ENCODE results near the gene KRTAP17-1.

KRTAP17-1 gene

GRCh38 chr17:41345992-41346391, 30.5 kb upstream of the KRTAP17-1 start:
- Histone ChIP-seq H3K27ac (ENCODE audit: low read depth, low read length) (no peak overlapping the region), H3K4me3 (ENCODE audit: low read depth in 1 of 2, low read length in 2 of 2) (no peak overlapping the region), H3K9me3 (ENCODE audit: control insufficient read depth in 1 of 2, low read length in 2 of 2) (no peaks in the 10 kb centered on the region), H3K9ac (ENCODE audit: low read depth in 1 of 2, low read length in 2 of 2) (no peak overlapping the region), H3K36me3 (ENCODE audit: control insufficient read depth in 1 of 2, insufficient read depth in 2 of 2, low read length in 2 of 2) (no peaks in the 10 kb centered on the region), H3K27me3 (ENCODE audit: control insufficient read depth in 1 of 2, insufficient read depth in 2 of 2, low read length in 2 of 2) (no peaks in the 10 kb centered on the region), H3K4me1 (ENCODE audit: control insufficient read depth in 1 of 2, insufficient read depth in 2 of 2, low read length in 2 of 2) (no peaks in the 10 kb centered on the region)

- H3K4me1 ChIP-seq (ENCODE audit: control insufficient read depth in 1 of 2, insufficient read depth in 2 of 2, low read length in 2 of 2), result peaks cover 7 to 14% of the 10 kb centered on the region in 2 donors
- H3K27ac ChIP-seq (ENCODE audit: low read depth, low read length), result no peak overlapping the region
- H3K9me3 ChIP-seq (ENCODE audit: control insufficient read depth in 1 of 2, low read length in 2 of 2), result no peaks in the 10 kb centered on the region
- no peaks in the 10 kb centered on the region for H3K27me3 ChIP-seq (ENCODE audit: control insufficient read depth in 1 of 2, insufficient read depth in 2 of 2, low read length in 2 of 2)
- H3K4me3 ChIP-seq (ENCODE audit: low read depth in 1 of 2, low read length in 2 of 2), result no peak overlapping the region
- H3K9ac ChIP-seq (ENCODE audit: low read depth in 1 of 2, low read length in 2 of 2), result no peak overlapping the region
- no peaks in the 10 kb centered on the region for H3K36me3 ChIP-seq (ENCODE audit: control insufficient read depth in 1 of 2, insufficient read depth in 2 of 2, low read length in 2 of 2)
These were observed 27.5 kb upstream of the KRTAP17-1 start for GRCh38 chr17:41343029-41343428.

- Histone ChIP-seq H3K36me3 (ENCODE audit: control insufficient read depth in 1 of 2, insufficient read depth in 2 of 2, low read length in 2 of 2) (no peaks in the 10 kb centered on the region), H3K4me1 (ENCODE audit: control insufficient read depth in 1 of 2, insufficient read depth in 2 of 2, low read length in 2 of 2) (peaks cover 7 to 14% of the 10 kb centered on the region in 2 donors), H3K27ac (ENCODE audit: low read depth, low read length) (no peak overlapping the region), H3K9ac (ENCODE audit: low read depth in 1 of 2, low read length in 2 of 2) (no peak overlapping the region), H3K9me3 (ENCODE audit: control insufficient read depth in 1 of 2, low read length in 2 of 2) (no peaks in the 10 kb centered on the region), H3K4me3 (ENCODE audit: low read depth in 1 of 2, low read length in 2 of 2) (no peak overlapping the region), H3K27me3 (ENCODE audit: control insufficient read depth in 1 of 2, insufficient read depth in 2 of 2, low read length in 2 of 2) (peaks cover 0 to 4% of the 10 kb centered on the region in 2 donors)
These were observed 25.7 kb upstream of the KRTAP17-1 start for GRCh38 chr17:41340934-41341861.

DNA sequence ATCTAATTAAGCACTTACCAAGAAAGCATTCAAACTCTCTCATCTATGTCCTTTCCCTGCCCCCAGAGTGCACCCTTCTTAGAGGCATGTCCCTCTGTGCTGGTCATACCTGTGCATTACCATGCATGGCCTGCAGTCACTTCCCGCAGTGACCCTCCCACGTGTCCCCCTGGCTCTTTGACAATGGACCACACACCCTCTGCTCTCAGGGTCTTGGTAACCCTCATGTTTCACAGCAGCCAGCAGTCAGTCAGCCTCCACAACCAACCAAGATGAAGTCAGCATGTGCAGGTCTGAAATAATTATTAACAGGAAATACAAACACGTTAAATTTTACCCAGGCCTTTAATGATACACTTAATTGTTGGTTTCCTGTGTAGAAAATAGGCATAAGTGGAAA, 25.0 kb upstream of the KRTAP17-1 start:
- H3K36me3 ChIP-seq (ENCODE audit: control insufficient read depth in 1 of 2, insufficient read depth in 2 of 2, low read length in 2 of 2), result no peaks in the 10 kb centered on the region
- H3K27me3 ChIP-seq (ENCODE audit: control insufficient read depth in 1 of 2, insufficient read depth in 2 of 2, low read length in 2 of 2), result peaks cover 0 to 7% of the 10 kb centered on the region in 2 donors
- H3K9ac ChIP-seq (ENCODE audit: low read depth in 1 of 2, low read length in 2 of 2), result no peak overlapping the region
- peaks cover 7 to 14% of the 10 kb centered on the region in 2 donors for H3K4me1 ChIP-seq (ENCODE audit: control insufficient read depth in 1 of 2, insufficient read depth in 2 of 2, low read length in 2 of 2)
- H3K27ac ChIP-seq (ENCODE audit: low read depth, low read length), result no peak overlapping the region
- no peak overlapping the region for H3K4me3 ChIP-seq (ENCODE audit: low read depth in 1 of 2, low read length in 2 of 2)
- H3K9me3 ChIP-seq (ENCODE audit: control insufficient read depth in 1 of 2, low read length in 2 of 2), result no peaks in the 10 kb centered on the region

DNA sequence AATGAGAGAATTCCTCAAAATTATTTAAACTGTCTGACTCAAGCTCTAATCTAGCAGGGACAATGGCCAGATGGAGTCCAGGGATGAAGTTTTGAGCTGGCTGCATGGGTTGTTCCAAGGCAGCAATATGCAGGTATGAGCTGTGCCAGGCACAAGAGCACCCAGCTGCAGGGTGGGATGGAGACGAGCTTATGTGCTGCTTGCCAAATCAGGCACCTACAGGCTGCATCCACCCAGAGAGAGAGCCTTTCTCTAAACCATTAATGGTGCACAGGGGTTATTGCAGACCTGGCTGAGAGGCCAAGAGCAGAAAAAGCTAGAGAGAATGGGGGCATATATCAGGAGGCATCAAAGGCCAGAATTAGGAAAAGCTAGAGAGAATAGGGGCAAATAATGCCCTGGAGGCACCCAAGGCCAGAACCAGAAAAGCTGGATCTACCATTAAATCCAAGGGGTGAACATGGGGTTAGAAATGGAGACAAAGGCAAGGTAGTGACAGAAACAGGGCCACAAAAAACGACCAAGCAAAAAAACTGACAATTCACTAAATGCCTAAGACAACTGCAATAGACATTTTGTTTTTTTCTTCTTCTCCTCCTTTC, 24.2 kb upstream of the KRTAP17-1 start:
- H3K9me3 ChIP-seq (ENCODE audit: control insufficient read depth in 1 of 2, low read length in 2 of 2), result no peaks in the 10 kb centered on the region
- no peaks in the 10 kb centered on the region for H3K36me3 ChIP-seq (ENCODE audit: control insufficient read depth in 1 of 2, insufficient read depth in 2 of 2, low read length in 2 of 2)
- no peak overlapping the region for H3K9ac ChIP-seq (ENCODE audit: low read depth in 1 of 2, low read length in 2 of 2)
- H3K4me1 ChIP-seq (ENCODE audit: control insufficient read depth in 1 of 2, insufficient read depth in 2 of 2, low read length in 2 of 2), result peaks cover 7 to 14% of the 10 kb centered on the region in 2 donors
- no peak overlapping the region for H3K27ac ChIP-seq (ENCODE audit: low read depth, low read length)
- H3K4me3 ChIP-seq (ENCODE audit: low read depth in 1 of 2, low read length in 2 of 2), result no peak overlapping the region
- peaks cover 0 to 7% of the 10 kb centered on the region in 2 donors for H3K27me3 ChIP-seq (ENCODE audit: control insufficient read depth in 1 of 2, insufficient read depth in 2 of 2, low read length in 2 of 2)

DNA sequence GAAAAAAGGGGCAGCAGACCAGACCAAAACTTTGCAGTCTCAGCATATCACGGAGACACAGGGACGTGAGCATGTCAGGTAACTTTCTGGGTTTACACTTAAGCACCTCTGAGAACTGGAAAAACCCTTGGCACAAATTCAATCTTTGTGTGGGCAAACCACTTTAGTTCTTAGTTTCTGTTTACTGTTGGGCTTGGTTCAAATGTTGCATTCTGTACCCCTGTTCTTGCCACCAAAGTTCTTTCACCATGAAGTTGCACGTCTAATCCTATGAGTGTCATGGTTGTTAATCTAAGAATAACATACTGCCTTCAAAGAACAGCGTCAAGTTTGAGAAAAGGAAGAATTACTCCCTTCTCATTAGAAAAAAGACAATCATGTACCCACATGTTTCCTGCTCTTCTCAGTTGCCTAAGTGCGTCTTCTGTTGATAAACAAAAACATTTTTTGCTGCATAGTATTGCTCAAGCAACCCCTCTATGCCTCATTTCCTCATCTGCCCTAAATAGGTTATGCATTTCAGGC, 23.5 kb upstream of the KRTAP17-1 start:
- H3K36me3 ChIP-seq (ENCODE audit: control insufficient read depth in 1 of 2, insufficient read depth in 2 of 2, low read length in 2 of 2), result no peaks in the 10 kb centered on the region
- H3K27me3 ChIP-seq (ENCODE audit: control insufficient read depth in 1 of 2, insufficient read depth in 2 of 2, low read length in 2 of 2), result peaks cover 0 to 7% of the 10 kb centered on the region in 2 donors
- no peak overlapping the region for H3K9ac ChIP-seq (ENCODE audit: low read depth in 1 of 2, low read length in 2 of 2)
- H3K9me3 ChIP-seq (ENCODE audit: control insufficient read depth in 1 of 2, low read length in 2 of 2), result no peaks in the 10 kb centered on the region
- no peak overlapping the region for H3K4me3 ChIP-seq (ENCODE audit: low read depth in 1 of 2, low read length in 2 of 2)
- peaks cover 7 to 14% of the 10 kb centered on the region in 2 donors for H3K4me1 ChIP-seq (ENCODE audit: control insufficient read depth in 1 of 2, insufficient read depth in 2 of 2, low read length in 2 of 2)
- H3K27ac ChIP-seq (ENCODE audit: low read depth, low read length), result no peak overlapping the region

DNA sequence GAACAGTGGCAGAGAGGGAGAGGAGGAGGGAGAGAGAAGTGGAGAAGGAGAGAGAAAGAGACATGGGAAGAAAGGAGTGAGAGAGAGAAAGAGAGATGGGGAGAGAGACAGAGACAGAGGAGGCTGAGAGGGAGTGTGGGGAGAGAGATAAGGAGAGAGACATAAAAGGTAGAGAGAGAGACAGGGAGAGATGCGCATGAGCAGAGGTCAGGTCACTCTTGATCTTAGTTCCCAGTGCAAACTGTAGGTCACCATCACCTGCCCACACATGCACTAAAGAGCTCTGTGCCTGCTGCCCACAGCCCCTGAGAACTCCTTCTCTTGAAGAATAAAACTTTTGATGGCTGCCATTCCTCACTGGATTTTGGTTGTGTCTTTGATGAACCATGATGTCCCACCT, 20.2 kb upstream of the KRTAP17-1 start:
- H3K36me3 ChIP-seq (ENCODE audit: control insufficient read depth in 1 of 2, insufficient read depth in 2 of 2, low read length in 2 of 2), result no peaks in the 10 kb centered on the region
- peaks cover 7 to 14% of the 10 kb centered on the region in 2 donors for H3K4me1 ChIP-seq (ENCODE audit: control insufficient read depth in 1 of 2, insufficient read depth in 2 of 2, low read length in 2 of 2)
- no peak overlapping the region for H3K9ac ChIP-seq (ENCODE audit: low read depth in 1 of 2, low read length in 2 of 2)
- no peak overlapping the region for H3K27ac ChIP-seq (ENCODE audit: low read depth, low read length)
- H3K27me3 ChIP-seq (ENCODE audit: control insufficient read depth in 1 of 2, insufficient read depth in 2 of 2, low read length in 2 of 2), result peaks cover 0 to 12% of the 10 kb centered on the region in 2 donors
- no peak overlapping the region for H3K4me3 ChIP-seq (ENCODE audit: low read depth in 1 of 2, low read length in 2 of 2)
- H3K9me3 ChIP-seq (ENCODE audit: control insufficient read depth in 1 of 2, low read length in 2 of 2), result no peaks in the 10 kb centered on the region

DNA sequence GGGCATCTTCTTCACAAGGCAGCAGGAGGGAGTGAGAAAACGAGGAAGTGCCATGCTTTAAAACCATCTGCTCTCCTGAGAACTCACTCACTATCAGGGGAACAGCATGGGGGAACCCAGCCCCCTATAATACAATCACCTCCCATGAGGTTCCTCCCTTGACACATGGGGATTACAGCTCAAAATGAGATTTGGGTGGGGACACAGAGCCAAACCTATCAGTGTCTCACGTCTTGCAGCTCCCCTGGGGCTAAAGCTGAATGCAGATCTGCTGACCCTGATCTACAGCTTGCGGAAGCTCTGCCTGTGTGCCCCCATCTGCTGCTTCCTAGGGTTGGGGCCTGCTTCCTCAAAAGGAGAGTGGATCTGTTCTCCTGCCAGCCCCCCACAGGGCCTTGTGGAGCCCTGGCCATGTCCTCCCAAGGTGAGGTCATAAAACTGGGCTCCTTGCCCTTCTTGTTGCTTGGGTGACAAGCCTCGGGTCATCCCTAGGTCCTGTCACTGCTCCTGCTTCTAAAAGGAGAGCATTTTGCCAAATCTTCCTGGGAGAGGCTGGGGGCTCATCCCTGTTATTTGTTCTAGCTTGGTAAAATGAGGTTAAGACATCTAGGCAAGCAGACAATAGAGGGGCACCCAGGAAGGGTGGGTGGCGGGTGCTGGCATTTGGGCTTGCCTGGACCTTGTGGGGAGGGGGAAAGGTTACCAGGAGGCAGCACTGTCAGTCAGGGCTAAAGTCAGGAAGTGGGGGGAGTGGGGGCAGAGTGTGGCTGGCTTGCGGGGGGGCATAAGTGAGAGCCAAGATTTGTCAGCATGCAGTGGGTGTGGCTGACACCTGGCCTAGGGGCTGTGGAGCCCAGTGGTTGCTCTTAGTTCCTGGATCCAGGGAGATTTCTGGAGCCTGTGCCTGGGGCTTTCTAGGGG, 19.1 kb upstream of the KRTAP17-1 start:
- Histone ChIP-seq H3K9ac (ENCODE audit: low read depth in 1 of 2, low read length in 2 of 2) (no peak overlapping the region), H3K36me3 (ENCODE audit: control insufficient read depth in 1 of 2, insufficient read depth in 2 of 2, low read length in 2 of 2) (no peaks in the 10 kb centered on the region), H3K27ac (ENCODE audit: low read depth, low read length) (no peak overlapping the region), H3K4me1 (ENCODE audit: control insufficient read depth in 1 of 2, insufficient read depth in 2 of 2, low read length in 2 of 2) (peaks cover 1 to 12% of the 10 kb centered on the region in 2 donors), H3K9me3 (ENCODE audit: control insufficient read depth in 1 of 2, low read length in 2 of 2) (no peaks in the 10 kb centered on the region), H3K4me3 (ENCODE audit: low read depth in 1 of 2, low read length in 2 of 2) (no peak overlapping the region), H3K27me3 (ENCODE audit: control insufficient read depth in 1 of 2, insufficient read depth in 2 of 2, low read length in 2 of 2) (peaks cover 0 to 12% of the 10 kb centered on the region in 2 donors)

GRCh38 chr17:41333836-41334235, 18.3 kb upstream of the KRTAP17-1 start:
- Histone ChIP-seq H3K9me3 (ENCODE audit: control insufficient read depth in 1 of 2, low read length in 2 of 2) (no peaks in the 10 kb centered on the region), H3K27ac (ENCODE audit: low read depth, low read length) (no peak overlapping the region), H3K4me3 (ENCODE audit: low read depth in 1 of 2, low read length in 2 of 2) (no peak overlapping the region), H3K36me3 (ENCODE audit: control insufficient read depth in 1 of 2, insufficient read depth in 2 of 2, low read length in 2 of 2) (no peaks in the 10 kb centered on the region), H3K4me1 (ENCODE audit: control insufficient read depth in 1 of 2, insufficient read depth in 2 of 2, low read length in 2 of 2) (peaks cover 0 to 4% of the 10 kb centered on the region in 2 donors), H3K9ac (ENCODE audit: low read depth in 1 of 2, low read length in 2 of 2) (no peak overlapping the region), H3K27me3 (ENCODE audit: control insufficient read depth in 1 of 2, insufficient read depth in 2 of 2, low read length in 2 of 2) (peaks cover 0 to 12% of the 10 kb centered on the region in 2 donors)

All from duodenal mucosa (tissue), 2 donors.